K562 (cell line): ENCODE data around the gene DTNB. TPM values are rescaled to one million over a fixed set of nuclear protein-coding genes. Genes with fewer than 3 reads are reported as not detected.

Source experiments
- ATAC-seq: fragments of 200-7000 bp; cut with Tn5 transposase; 3 replicates; pipeline ENCODE4 v1.9.1; 2020; ENCODE audit warnings: moderate library complexity
- BruUV-seq: library from RNA; stranded (reverse); fragments of 400-500 nt; replicated peaks from 2 replicates; lab custom pipeline; 2021; lab: Mats Ljungman, UMichigan
- CTCF ChIA-PET: fragments of 300-600 bp; formaldehyde crosslinking; extraction: SDS; loops from one replicate; lab custom pipeline; 2021; ENCODE audit warnings: low intra/inter-chr PET ratio; lab: Yijun Ruan, JAX
- POLR2A ChIA-PET: fragments of 300-600, 350-650 bp; sonication (Branson Sonifier 250); formaldehyde crosslinking; extraction: SDS; loops from one replicate; lab custom pipeline; 2021; ENCODE audit warnings: antibody characterized with exemption, inconsistent platforms; lab: Yijun Ruan, JAX
- DNase-seq, 4 experiments: peaks; one replicate each; pipeline versions ENCODE4 v3.0.0 to v3.0.0-alpha.2; 2011 to 2018; ENCODE audit warnings: low spot score in 3 of 4, mixed read lengths in 3 of 4; ENCODE audit errors: extremely low read depth in 1 of 4
- FAIRE-seq: peaks from 2 replicates; lab custom pipeline; 2011; peaks lifted over from hg19 to GRCh38; lab: Jason Lieb, UNC
- H2AFZ ChIP-seq: 2 replicates; pipeline ENCODE4 v1.6.0; 2011; ENCODE audit warnings: low read depth, low read length, control low read depth, inconsistent platforms
- H3K27ac ChIP-seq: fragments of 200-600 bp; 3 replicates; pipeline ENCODE4 v1.8.0; 2011; ENCODE audit warnings: low read depth, mild to moderate bottlenecking, control low read depth, inconsistent platforms, low read length, moderate library complexity, mixed read lengths; ENCODE audit errors: extremely low read depth
- H3K27me3 ChIP-seq, 2 experiments: fragments of 300-600 bp in 1 of 2; 2 replicates in 1 of 2; 3 replicates in 1 of 2; pipeline versions ENCODE4 v1.6.0 to v1.8.0; 2011; ENCODE audit warnings: inconsistent platforms in 2 of 2, low read length in 2 of 2, mild to moderate bottlenecking in 1 of 2, mixed read lengths in 1 of 2, moderate library complexity in 1 of 2; ENCODE audit not compliant: control insufficient read depth in 2 of 2, insufficient read depth in 2 of 2
- H3K36me3 ChIP-seq: fragments of 300-600 bp; 3 replicates; pipeline ENCODE4 v1.8.0; 2011; ENCODE audit warnings: mild to moderate bottlenecking, low read length, inconsistent platforms; ENCODE audit not compliant: control insufficient read depth, insufficient read depth
- H3K4me1 ChIP-seq, 2 experiments: fragments of 200-600 bp in 1 of 2; replicated peaks in 1 of 2; 2 replicates in 1 of 2; 3 replicates in 1 of 2; pipeline versions ENCODE4 v1.5.1 to v1.8.0; 2011; ENCODE audit warnings: inconsistent platforms in 2 of 2, low read length in 2 of 2, mild to moderate bottlenecking in 1 of 2, mixed read lengths in 1 of 2, moderate library complexity in 1 of 2; ENCODE audit not compliant: control insufficient read depth in 2 of 2, insufficient read depth in 2 of 2
- H3K4me2 ChIP-seq: 2 replicates; pipeline ENCODE4 v1.6.1; 2011; ENCODE audit warnings: low read length, control low read depth, inconsistent platforms, mixed read lengths; ENCODE audit not compliant: insufficient read depth
- H3K4me3 ChIP-seq: fragments of 200-600 bp; sonication (generic), shearing (Covaris generic); 2 replicates; pipeline ENCODE4 v1.5.1; 2016; ENCODE audit warnings: control low read depth, inconsistent platforms
- H3K79me2 ChIP-seq: fragments of 200-600 bp; 3 replicates; pipeline ENCODE4 v1.8.0; 2011; ENCODE audit warnings: low read length, inconsistent platforms; ENCODE audit not compliant: control insufficient read depth, insufficient read depth
- H3K9ac ChIP-seq, 2 experiments: 2 replicates each; pipeline versions ENCODE4 v1.6.0 to v1.6.1; 2011; ENCODE audit warnings: low read depth in 2 of 2, low read length in 2 of 2, control low read depth in 1 of 2, inconsistent platforms in 1 of 2, mild to moderate bottlenecking in 1 of 2, mixed read lengths in 1 of 2; ENCODE audit not compliant: insufficient read depth in 1 of 2
- H3K9me1 ChIP-seq: one replicate; pipeline ENCODE4 v1.6.0; 2011; ENCODE audit warnings: inconsistent platforms, mild to moderate bottlenecking, low read length, moderate library complexity; ENCODE audit not compliant: control insufficient read depth, insufficient read depth
- H3K9me3 ChIP-seq: replicated peaks from 2 replicates; pipeline ENCODE4 v1.5.1; 2011; ENCODE audit warnings: low read depth, low read length, inconsistent platforms; ENCODE audit not compliant: control insufficient read depth, insufficient read depth
- H4K20me1 ChIP-seq: replicated peaks from 2 replicates; pipeline ENCODE4 v1.6.1; 2011; ENCODE audit warnings: low read length, inconsistent platforms, mixed read lengths; ENCODE audit not compliant: control insufficient read depth, insufficient read depth
- FOSL1 ChIP-seq: fragments of 200-800 bp; sonication (Bioruptor generic); conservative IDR thresholded peaks from 2 replicates; pipeline ENCODE4 v1.6.1; 2016; ENCODE audit warnings: missing genetic modification characterization, missing compliant biosample characterization
- JUND ChIP-seq, 2 experiments: IDR thresholded peaks; 2 replicates in 1 of 2; 3 replicates in 1 of 2; pipeline ENCODE4 v1.6.1; 2011; ENCODE audit warnings: borderline replicate concordance in 2 of 2, low read depth in 2 of 2, low read length in 2 of 2, improper control_type of control experiment in 1 of 2, missing biosample characterization in 1 of 2, missing genetic modification characterization in 1 of 2, missing genetic modification reagents in 1 of 2
- WGBS: fragments of 100-300 bp; shearing (Covaris generic); methylation state at CpG from one replicate; pipeline ENCODE4 v1.1.6; 2016; ENCODE audit warnings: low coverage, mixed read lengths; ENCODE audit not compliant: insufficient coverage; ENCODE audit errors: missing lambda C conversion rate; 5-methylcytosine and 5-hydroxymethylcytosine counted together
- in situ Hi-C: fragments of 300-500 bp; cut with MboI; formaldehyde crosslinking; loops from 4 replicates; pipeline ENCODE4 v1.15.0; 2018; ENCODE audit warnings: inconsistent platforms, mixed read lengths
- intact Hi-C: fragments of 100-400 bp; cut with micrococcal nuclease; formaldehyde crosslinking; loops from 2 replicates; pipeline ENCODE4 v1.14.2; 2022
- polyA plus RNA-seq, 8 experiments: library from polyadenylated mRNA; depleted of rRNA in 4 of 8; stranded (reverse) in 5 of 8; unstranded in 3 of 8; fragments of >200 nt; fragmentation: Nextera tagmentation in 2 of 8; fragmentation: Illumina TruSeq in 1 of 8; extraction: Ambion mirVana in 2 of 8; extraction: Trizol in 1 of 8; gene quantifications; 2 replicates each; pipeline versions ENCODE4 v1.2.1 to v1.2.3, GENCODE V29; 2011 to 2014; ENCODE audit warnings: inconsistent platforms in 1 of 8, missing spikeins in 1 of 8
- total RNA-seq, 7 experiments: library from RNA; depleted of rRNA in 6 of 7; stranded (reverse); fragments of >200 nt in 6 of 7; fragmentation: Illumina TruSeq in 2 of 7; extraction: Trizol in 2 of 7; gene quantifications; 2 replicates each; pipeline versions ENCODE4 v1.2.1 to v1.2.3, GENCODE V29; 2011 to 2021; ENCODE audit warnings: low replicate concordance in 1 of 7
- TF ChIP-seq, protein P1 (sequence below): sonication (generic); formaldehyde crosslinking; IDR thresholded peaks from 2 replicates; pipeline ENCODE4 v1.4.0; 2020; ENCODE audit warnings: mild to moderate bottlenecking, missing genetic modification reagents

Gene DTNB
- total and polyA plus RNA-seq, 9 of the 15 experiments (the other 6 are each of a cell fraction or from before 2014, with no cell fraction given), result 0.18 to 2.0 (median 0.77) TPM; not detected in 2

DNA sequence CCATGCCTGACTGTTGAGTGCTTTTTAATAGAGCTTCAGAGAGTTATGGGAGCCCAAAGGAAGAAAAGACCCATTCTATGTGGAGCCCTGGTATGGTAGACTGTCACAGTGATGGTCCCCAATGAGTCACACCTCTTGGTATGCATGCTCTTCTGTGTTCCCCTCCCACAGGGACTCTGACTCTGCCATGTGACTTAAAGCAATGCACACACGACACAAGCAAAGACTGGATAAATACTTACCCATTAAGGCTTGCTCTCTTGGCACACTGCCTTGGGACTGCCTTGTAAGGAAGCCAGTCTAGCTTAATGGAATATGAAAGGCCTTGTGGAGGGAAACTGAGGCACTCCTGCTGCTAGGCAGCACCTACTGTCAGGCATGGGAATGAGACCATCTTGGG, 16.7 kb upstream of the DTNB start:
- TF ChIP-seq, protein P1, sequence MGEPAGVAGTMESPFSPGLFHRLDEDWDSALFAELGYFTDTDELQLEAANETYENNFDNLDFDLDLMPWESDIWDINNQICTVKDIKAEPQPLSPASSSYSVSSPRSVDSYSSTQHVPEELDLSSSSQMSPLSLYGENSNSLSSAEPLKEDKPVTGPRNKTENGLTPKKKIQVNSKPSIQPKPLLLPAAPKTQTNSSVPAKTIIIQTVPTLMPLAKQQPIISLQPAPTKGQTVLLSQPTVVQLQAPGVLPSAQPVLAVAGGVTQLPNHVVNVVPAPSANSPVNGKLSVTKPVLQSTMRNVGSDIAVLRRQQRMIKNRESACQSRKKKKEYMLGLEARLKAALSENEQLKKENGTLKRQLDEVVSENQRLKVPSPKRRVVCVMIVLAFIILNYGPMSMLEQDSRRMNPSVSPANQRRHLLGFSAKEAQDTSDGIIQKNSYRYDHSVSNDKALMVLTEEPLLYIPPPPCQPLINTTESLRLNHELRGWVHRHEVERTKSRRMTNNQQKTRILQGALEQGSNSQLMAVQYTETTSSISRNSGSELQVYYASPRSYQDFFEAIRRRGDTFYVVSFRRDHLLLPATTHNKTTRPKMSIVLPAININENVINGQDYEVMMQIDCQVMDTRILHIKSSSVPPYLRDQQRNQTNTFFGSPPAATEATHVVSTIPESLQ (CRISPR knock-in tag), result no peak
- peak; percentile 40; the same call in 1 of the 2 replicates for TF ChIP-seq FOSL1 (tag)
- TF ChIP-seq JUND (IDR thresholded peaks at IDR 0.05; ENCODE audit: borderline replicate concordance, low read depth, low read length), result peak; percentile 24; the same call in 1 of the 2 replicates
- TF ChIP-seq JUND (tag; IDR thresholded peaks at IDR 0.05; ENCODE audit: borderline replicate concordance, low read depth, low read length), result no peak
- no peaks in the 10 kb centered on the region for H4K20me1 ChIP-seq
- H3K27me3 ChIP-seq, result peaks cover 14 to 36% of the 10 kb centered on the region in 2 experiments; a peak in 4 of 5 replicates
- POLR2A ChIA-PET, result interaction anchor here (0.6 to 1.2 kb wide), 4 partner anchors 9 to 848 kb away, joined by 3 to 7 read pairs (median 3); no protein-coding TSS in a partner anchor
- H3K79me2 ChIP-seq, result no peaks in the 10 kb centered on the region
- DNase-seq, result no peak
- no TSS peak for BruUV-seq
- H3K4me1 ChIP-seq, result no peaks in the 10 kb centered on the region; a peak in 1 of 5 replicates
- H3K9me3 ChIP-seq, result no peaks in the 10 kb centered on the region
- CTCF ChIA-PET, result no interaction called here
- ATAC-seq, result peak; percentile 38; the same call in 2 of the 3 replicates
- no peak overlapping the region for H3K27ac ChIP-seq
- no peak overlapping the region for H3K4me2 ChIP-seq
- in situ Hi-C loops (no loop called here), intact Hi-C loops (no loop called here)
- FAIRE-seq, result no peak
- no peak overlapping the region for H3K9ac ChIP-seq
- no peaks in the 10 kb centered on the region for H3K9me1 ChIP-seq
- 0% methylated on average over 1 of the region's 1 CpG for WGBS
- no peak overlapping the region for H3K4me3 ChIP-seq
- no peak overlapping the region for H2AFZ ChIP-seq
- H3K36me3 ChIP-seq, result no peaks in the 10 kb centered on the region
